Keratinocyte (primary cell): ENCODE results near the gene GKN1. TPM values are rescaled to one million over a fixed set of nuclear protein-coding genes. Genes with fewer than 3 reads are reported as not detected.
A peak's percentile ranks its signal among the peaks of the same experiment; 100 is the strongest.

Experiments
- DNase-seq: peaks from one replicate; pipeline ENCODE4 v3.0.0-alpha.2; 2011; ENCODE audit warnings: low read depth, missing footprints, low spot score
- FAIRE-seq: peaks from 2 replicates; lab custom pipeline; 2011; peaks lifted over from hg19 to GRCh38; lab: Jason Lieb, UNC
- H2AFZ ChIP-seq: 2 replicates; pipeline ENCODE4 v1.6.0; 2012; ENCODE audit warnings: low read length, control low read depth, inconsistent platforms; ENCODE audit not compliant: control insufficient read depth
- H3K27ac ChIP-seq: 2 replicates; pipeline ENCODE4 v1.5.1; 2011; ENCODE audit warnings: low read length; ENCODE audit not compliant: control insufficient read depth, insufficient read depth
- H3K27me3 ChIP-seq: 3 replicates; pipeline ENCODE4 v1.6.0; 2011; ENCODE audit warnings: low read length; ENCODE audit not compliant: control insufficient read depth, insufficient read depth; ENCODE audit errors: extremely low read depth
- H3K36me3 ChIP-seq, 2 experiments: 2 replicates in 1 of 2; 3 replicates in 1 of 2; pipeline ENCODE4 v1.5.1; 2011; ENCODE audit warnings: low read length in 2 of 2, mild to moderate bottlenecking in 1 of 2; ENCODE audit not compliant: control insufficient read depth in 2 of 2, insufficient read depth in 2 of 2; ENCODE audit errors: extremely low read depth in 1 of 2
- H3K4me1 ChIP-seq: 3 replicates; pipeline ENCODE4 v1.5.1; 2011; ENCODE audit warnings: low read length; ENCODE audit not compliant: control insufficient read depth, insufficient read depth; ENCODE audit errors: extremely low read depth
- H3K4me2 ChIP-seq: 3 replicates; pipeline ENCODE4 v1.6.0; 2011; ENCODE audit warnings: low read depth, low read length; ENCODE audit not compliant: control insufficient read depth, insufficient read depth; ENCODE audit errors: extremely low read depth
- H3K4me3 ChIP-seq, 3 experiments: fragments of 200-600 bp in 1 of 3; sonication (generic) in 1 of 3; 2 replicates in 2 of 3; 3 replicates in 1 of 3; pipeline ENCODE4 v1.5.1; 2011 to 2016; ENCODE audit warnings: low read length in 3 of 3, mild to moderate bottlenecking in 3 of 3, control low read depth in 2 of 3, inconsistent platforms in 1 of 3, low read depth in 1 of 3, mixed read lengths in 1 of 3, mixed run types in 1 of 3, moderate library complexity in 1 of 3; ENCODE audit not compliant: control insufficient read depth in 2 of 3, insufficient read depth in 2 of 3; ENCODE audit errors: extremely low read depth in 1 of 3
- H3K79me2 ChIP-seq: 2 replicates; pipeline ENCODE4 v1.6.0; 2012; ENCODE audit warnings: low read length; ENCODE audit not compliant: control insufficient read depth, insufficient read depth
- H3K9ac ChIP-seq: 3 replicates; pipeline ENCODE4 v1.6.0; 2011; ENCODE audit warnings: low read length; ENCODE audit not compliant: control insufficient read depth, insufficient read depth; ENCODE audit errors: extremely low read depth
- H3K9me1 ChIP-seq: 3 replicates; pipeline ENCODE4 v1.6.0; 2011; ENCODE audit warnings: low read length; ENCODE audit not compliant: control insufficient read depth, insufficient read depth; ENCODE audit errors: extremely low read depth
- H3K9me3 ChIP-seq: 2 replicates; pipeline ENCODE4 v1.5.1; 2012; ENCODE audit warnings: low read depth, low read length; ENCODE audit not compliant: control insufficient read depth
- H4K20me1 ChIP-seq: 3 replicates; pipeline ENCODE4 v1.6.0; 2011; ENCODE audit warnings: low read length; ENCODE audit not compliant: control insufficient read depth, insufficient read depth; ENCODE audit errors: extremely low read depth
- EZH2 ChIP-seq: IDR thresholded peaks from one replicate; pipeline ENCODE4 v1.6.1; 2012; ENCODE audit warnings: inconsistent platforms, mild to moderate bottlenecking, low read length, moderate library complexity
- dilution Hi-C: fragments of 300-500 bp; cut with MboI; formaldehyde crosslinking; loops from one replicate; pipeline ENCODE4 v1.7.0; 2020; ENCODE audit warnings: low sequenced_read_pairs; ENCODE audit not compliant: extremely low pct_ligation_motif_present
- polyA plus RNA-seq, 5 experiments: library from polyadenylated mRNA; depleted of rRNA in 3 of 5; stranded (reverse) in 3 of 5; stranded (forward) in 1 of 5; unstranded in 1 of 5; fragments of >200 nt; gene quantifications; 1 replicate in 1 of 5; 2 replicates in 3 of 5; 3 replicates in 1 of 5; pipeline versions ENCODE4 v1.2.1 to v1.2.3, GENCODE V29; 2011 to 2012; ENCODE audit warnings: missing spikeins in 2 of 5, low read depth in 1 of 5, low replicate concordance in 1 of 5
- TF ChIP-seq, protein P1 (sequence below), 3 experiments: IDR thresholded peaks in 1 of 3; conservative IDR thresholded peaks in 1 of 3; optimal IDR thresholded peaks in 1 of 3; 2 replicates in 2 of 3; 3 replicates in 1 of 3; pipeline versions ENCODE3 to v1.5.1; 2011; ENCODE audit warnings: low read length in 3 of 3, mild to moderate bottlenecking in 3 of 3, moderate library complexity in 2 of 3, control low read depth in 1 of 3, inconsistent platforms in 1 of 3; ENCODE audit not compliant: insufficient read depth in 2 of 3; ENCODE audit errors: extremely low read depth in 1 of 3

Gene GKN1
- polyA plus RNA-seq, 1 donor (not counting 4 experiments of a cell fraction or from before 2014, with no cell fraction given), result 0.49 TPM

DNA sequence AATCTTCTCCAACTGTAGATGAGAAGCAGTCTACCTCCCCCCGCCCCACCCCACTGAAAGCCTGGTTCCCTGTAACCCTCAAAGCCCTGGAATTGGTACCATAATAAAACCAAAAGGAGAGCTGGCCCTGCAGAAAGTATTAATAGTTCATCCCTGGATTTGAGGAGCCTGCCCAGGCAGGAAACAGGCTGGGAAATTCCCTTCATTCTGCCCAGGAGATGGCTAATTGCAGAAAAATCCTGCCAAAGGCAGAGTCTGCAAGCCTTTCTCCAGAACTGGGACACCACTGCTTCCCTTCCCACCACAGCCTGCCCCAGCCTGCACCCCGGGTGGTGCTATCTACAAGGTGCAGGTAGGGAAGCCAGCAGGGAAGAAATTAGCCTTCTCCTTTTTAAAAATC is 38.0 kb upstream of the GKN1 start:
- Histone ChIP-seq H3K27me3 (no peaks in the 10 kb centered on the region), H3K9ac (peak overlapping the region; percentile 38), H3K4me1 (peaks cover 43% of the 10 kb centered on the region), H3K4me3 (peak overlapping the region in 2 of 3 experiments; percentile 4 to 49), H2AFZ (no peak overlapping the region), H3K9me1 (no peaks in the 10 kb centered on the region), H4K20me1 (no peaks in the 10 kb centered on the region), H3K79me2 (no peaks in the 10 kb centered on the region), H3K4me2 (peak overlapping the region; percentile 73), H3K9me3 (no peaks in the 10 kb centered on the region), H3K27ac (peak overlapping the region; percentile 76), H3K36me3 (no peaks in the 10 kb centered on the region)
- FAIRE-seq (peak; percentile 99), DNase-seq (peak; percentile 56)
- dilution Hi-C loops, result no loop called here
- TF ChIP-seq, protein P1, sequence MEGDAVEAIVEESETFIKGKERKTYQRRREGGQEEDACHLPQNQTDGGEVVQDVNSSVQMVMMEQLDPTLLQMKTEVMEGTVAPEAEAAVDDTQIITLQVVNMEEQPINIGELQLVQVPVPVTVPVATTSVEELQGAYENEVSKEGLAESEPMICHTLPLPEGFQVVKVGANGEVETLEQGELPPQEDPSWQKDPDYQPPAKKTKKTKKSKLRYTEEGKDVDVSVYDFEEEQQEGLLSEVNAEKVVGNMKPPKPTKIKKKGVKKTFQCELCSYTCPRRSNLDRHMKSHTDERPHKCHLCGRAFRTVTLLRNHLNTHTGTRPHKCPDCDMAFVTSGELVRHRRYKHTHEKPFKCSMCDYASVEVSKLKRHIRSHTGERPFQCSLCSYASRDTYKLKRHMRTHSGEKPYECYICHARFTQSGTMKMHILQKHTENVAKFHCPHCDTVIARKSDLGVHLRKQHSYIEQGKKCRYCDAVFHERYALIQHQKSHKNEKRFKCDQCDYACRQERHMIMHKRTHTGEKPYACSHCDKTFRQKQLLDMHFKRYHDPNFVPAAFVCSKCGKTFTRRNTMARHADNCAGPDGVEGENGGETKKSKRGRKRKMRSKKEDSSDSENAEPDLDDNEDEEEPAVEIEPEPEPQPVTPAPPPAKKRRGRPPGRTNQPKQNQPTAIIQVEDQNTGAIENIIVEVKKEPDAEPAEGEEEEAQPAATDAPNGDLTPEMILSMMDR (optimal IDR thresholded peaks at IDR 0.05 in 1 of 3, IDR thresholded peaks at IDR 0.05 in 1 of 3, conservative IDR thresholded peaks at IDR 0.05 in 1 of 3; ENCODE audit: extremely low read depth in 1 of 3, insufficient read depth in 2 of 3, low read length in 3 of 3), result peak in 1 of 3 experiments; percentile 7
- TF ChIP-seq EZH2, result no peak

DNA sequence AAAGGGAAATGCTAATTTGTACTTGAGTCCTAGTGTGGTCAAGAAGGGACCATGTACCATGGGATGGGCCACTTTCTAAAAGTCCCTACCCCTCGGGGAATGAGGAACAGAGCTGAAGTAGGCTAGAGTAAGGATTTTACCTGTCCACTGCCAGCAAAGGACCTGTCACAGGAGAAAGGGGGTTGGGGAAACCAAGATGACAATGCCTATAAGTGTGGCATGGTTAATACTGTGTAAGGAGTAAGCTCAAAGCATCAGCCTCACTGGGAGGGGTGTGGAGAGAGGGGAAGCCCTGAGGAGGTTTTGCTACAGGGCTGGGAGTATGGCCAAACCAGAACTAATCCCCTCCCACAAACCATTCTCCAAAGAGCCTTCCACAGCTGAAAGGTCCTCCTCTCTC is 37.5 kb upstream of the GKN1 start:
- Histone ChIP-seq H3K9ac (peak overlapping the region; percentile 38), H3K27ac (peak overlapping the region; percentile 70), H3K36me3 (no peaks in the 10 kb centered on the region), H3K4me1 (peaks cover 43% of the 10 kb centered on the region), H2AFZ (peak overlapping the region; percentile 61), H3K27me3 (no peaks in the 10 kb centered on the region), H3K9me1 (no peaks in the 10 kb centered on the region), H3K79me2 (no peaks in the 10 kb centered on the region), H4K20me1 (no peaks in the 10 kb centered on the region), H3K4me3 (peak overlapping the region in 2 of 3 experiments; percentile 4 to 49), H3K4me2 (peak overlapping the region; percentile 73), H3K9me3 (no peaks in the 10 kb centered on the region)
- no peak for FAIRE-seq
- TF ChIP-seq, protein P1 (optimal IDR thresholded peaks at IDR 0.05 in 1 of 3, IDR thresholded peaks at IDR 0.05 in 1 of 3, conservative IDR thresholded peaks at IDR 0.05 in 1 of 3; ENCODE audit: extremely low read depth in 1 of 3, insufficient read depth in 2 of 3, low read length in 3 of 3), result no peak
- no peak for TF ChIP-seq EZH2
- no peak for DNase-seq
- dilution Hi-C loops, result no loop called here
